NCI-H2196 (cell line): ENCODE data around the gene CCL7.

Source experiments
- DNase-seq: peaks from one replicate; lab custom pipeline; 2025; ENCODE audit not compliant: unreplicated experiment; lab: John Stamatoyannopoulos, UW

CCL7 gene

GRCh38 chr17:34246446-34246845 lies 23.6 kb upstream of the CCL7 start:
- no peak for DNase-seq

- no peak for DNase-seq
Measured at GRCh38 chr17:34246881-34247280, 23.1 kb upstream of the CCL7 start.

DNA sequence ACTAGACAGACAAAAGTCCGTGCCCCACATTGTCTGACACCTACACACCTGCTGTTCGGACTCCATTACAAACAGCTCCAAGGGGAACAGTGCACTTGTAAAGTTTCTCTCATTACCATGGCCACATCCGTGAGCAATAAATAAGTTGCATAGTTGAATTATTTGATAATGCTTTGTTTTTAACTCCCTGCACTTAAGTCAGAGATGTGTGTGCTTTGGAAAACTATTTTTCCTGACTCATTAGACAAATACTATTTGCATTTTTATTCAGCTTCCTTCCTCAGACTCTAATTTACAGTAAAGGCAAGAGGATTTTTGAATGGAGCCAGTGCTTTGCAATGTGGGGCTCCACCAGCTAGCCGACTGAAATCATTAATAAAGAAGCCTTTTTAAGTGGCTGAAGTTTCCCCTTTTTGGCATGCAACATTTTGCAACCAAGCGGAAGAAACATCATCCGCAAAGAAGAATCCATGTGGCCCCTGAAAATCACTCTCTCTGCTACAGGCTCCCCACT lies 21.5 kb upstream of the CCL7 start:
- DNase-seq: no peak

GRCh38 chr17:34249061-34249460 lies 21.0 kb upstream of the CCL7 start:
- DNase-seq: no peak

DNA sequence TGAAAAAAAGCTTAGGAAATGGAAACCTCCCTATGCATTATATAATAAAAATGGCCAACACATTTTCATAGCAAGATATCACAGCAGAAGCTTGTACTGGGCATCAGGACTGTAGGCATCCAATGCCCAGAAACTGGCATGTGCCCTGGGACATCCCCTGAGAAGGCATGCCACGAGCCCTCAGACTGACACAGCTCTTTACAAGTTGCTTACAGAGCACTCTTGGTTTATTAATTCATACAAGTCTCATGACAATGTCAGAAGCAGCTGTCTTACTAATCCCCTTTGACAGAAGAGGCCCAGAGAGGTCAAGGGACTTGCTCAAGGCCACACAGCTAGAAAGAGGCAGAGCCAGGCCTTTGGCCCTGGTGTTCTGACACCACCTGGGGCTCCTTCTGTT lies 20.5 kb upstream of the CCL7 start:
- DNase-seq: no peak

- no peak for DNase-seq
Measured at GRCh38 chr17:34251186-34251585, 18.8 kb upstream of the CCL7 start.

GRCh38 chr17:34252095-34252443 lies 18.0 kb upstream of the CCL7 start:
- DNase-seq: no peak

DNA sequence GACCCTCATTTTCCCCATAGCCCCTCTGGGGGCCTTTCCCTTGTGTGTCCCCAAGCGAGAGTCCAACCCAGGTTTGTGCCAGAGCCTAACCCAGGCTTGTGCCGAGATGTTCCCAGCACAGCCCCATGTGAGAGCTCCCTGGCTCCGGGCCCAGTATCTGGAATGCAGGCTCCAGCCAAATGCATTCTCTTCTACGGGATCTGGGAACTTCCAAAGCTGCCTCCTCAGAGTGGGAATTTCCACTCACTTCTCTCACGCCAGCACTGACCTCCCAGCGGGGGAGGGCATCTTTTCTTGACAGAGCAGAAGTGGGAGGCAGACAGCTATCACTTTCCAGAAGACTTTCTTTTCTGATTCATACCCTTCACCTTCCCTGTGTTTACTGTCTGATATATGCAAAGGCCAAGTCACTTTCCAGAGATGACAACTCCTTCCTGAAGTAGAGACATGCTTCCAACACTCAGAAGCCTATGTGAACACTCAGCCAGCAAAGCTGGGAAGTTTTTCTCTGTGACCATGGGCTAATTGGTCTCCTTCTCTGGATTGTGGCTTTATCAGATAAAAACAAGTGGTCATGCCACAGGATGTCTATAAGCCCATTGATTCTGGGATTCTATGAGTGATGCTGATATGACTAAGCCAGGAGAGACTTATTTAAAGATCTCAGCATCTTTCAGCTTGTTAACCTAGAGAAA lies 17.4 kb upstream of the CCL7 start:
- no peak for DNase-seq

DNA sequence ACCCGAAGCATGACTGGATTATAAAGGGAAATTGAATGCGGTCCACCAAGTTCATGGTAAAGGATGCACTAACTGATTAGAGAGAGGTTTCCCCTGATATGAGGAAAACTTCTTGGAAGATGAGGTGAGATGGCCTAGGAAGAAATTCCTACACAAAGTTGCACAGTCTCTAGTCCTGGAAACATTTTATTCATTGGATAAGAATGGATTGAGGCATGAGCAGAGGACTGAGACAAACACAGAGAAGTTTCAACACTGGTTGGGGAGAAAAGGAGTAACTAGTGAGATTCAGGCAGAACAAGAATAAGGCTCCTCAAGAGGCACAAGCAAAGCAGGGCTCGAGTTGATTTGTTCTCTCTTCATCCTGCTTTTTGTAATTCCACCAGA lies 16.9 kb upstream of the CCL7 start:
- DNase-seq: no peak

GRCh38 chr17:34254146-34254545 lies 15.9 kb upstream of the CCL7 start:
- no peak for DNase-seq

- DNase-seq: no peak
Measured at GRCh38 chr17:34254651-34255380, 15.2 kb upstream of the CCL7 start, which contains the start of gene CCL2. Gene CCL2, plus strand, starts transcription at chr17:34255285. Its CDS starts 65 bp downstream, at chr17:34255350.

- no peak for DNase-seq
Measured at GRCh38 chr17:34255381-34255732, 14.7 kb upstream of the CCL7 start.

GRCh38 chr17:34255841-34256240 lies 14.2 kb upstream of the CCL7 start:
- no peak for DNase-seq

- DNase-seq: no peak
Measured at GRCh38 chr17:34257299-34257985, 12.6 kb upstream of the CCL7 start.

- DNase-seq: no peak
Measured at GRCh38 chr17:34257986-34258326, 12.1 kb upstream of the CCL7 start.

DNA sequence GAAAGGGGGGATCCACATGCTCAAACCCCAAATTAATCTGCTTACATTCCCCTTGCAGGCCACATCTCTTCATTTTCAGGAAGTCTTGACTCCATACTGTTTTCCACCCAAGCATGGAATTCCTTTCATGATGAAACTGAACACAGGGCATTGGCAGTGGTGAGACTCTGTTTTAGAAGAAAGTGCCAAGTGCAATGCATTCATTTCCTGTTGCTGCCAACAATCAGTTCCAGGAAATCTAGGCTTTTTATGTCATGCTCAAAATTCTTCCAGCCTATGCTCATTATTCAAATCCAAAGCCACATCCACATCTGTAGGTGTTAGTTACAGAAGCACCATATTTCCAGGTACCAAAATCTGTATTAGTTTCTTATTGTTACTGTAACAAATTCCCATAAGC lies 10.9 kb upstream of the CCL7 start:
- DNase-seq: no peak

DNA sequence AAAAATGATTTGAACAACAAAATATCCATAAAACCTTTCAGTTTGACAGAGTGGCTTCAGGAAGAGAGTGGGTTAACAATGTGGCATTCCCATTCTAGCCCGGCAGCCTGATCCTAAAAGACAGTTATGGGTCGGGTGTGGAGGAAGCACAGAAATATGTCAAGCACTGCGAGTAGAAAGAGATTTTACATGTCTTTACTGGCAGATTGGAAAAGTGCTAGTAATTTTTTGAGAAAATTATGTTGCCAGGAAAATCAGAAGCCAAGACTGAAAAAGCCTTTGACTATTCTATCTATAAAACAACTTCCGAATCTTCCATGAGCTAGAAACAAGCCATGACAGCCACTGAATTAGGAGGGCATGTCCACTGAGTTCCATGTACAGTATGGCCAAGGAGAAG lies 9.2 kb upstream of the CCL7 start:
- DNase-seq: no peak

DNA sequence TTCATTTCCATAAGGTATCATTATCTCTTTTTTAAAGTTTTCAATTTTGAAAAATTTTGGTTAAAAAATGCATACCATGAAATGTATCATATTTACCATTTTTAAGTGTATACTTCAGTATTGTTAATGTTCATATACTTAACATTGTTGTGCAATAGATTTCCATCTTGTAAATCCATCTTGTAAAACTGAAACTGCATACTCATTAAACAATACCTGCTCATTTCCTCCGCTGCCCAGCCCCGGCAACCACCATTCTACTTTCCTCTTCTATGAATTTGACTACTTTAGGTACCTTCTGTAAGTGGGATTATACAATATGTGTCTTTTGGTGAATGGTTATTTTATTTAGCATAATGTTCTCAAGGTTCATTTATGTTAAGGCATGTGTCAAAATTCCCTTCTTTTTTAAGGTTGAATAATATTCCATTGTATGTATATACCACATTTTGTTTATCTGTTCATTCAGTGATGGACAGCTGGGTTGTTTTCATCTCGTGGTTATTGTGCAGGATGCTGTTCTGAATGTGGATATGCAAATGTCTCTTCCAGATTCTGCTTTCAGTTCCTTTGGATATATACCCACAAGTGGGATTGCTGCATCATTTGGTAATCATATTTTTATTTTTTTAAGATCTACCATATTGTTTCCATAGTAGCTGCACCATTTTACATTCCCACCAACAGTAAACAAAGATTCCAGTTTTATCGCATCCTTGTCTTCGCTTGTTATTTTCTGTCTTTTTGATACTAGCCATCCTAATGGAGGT lies 8.3 kb upstream of the CCL7 start:
- DNase-seq: no peak

GRCh38 chr17:34265711-34266110 lies 4.3 kb upstream of the CCL7 start:
- no peak for DNase-seq

DNA sequence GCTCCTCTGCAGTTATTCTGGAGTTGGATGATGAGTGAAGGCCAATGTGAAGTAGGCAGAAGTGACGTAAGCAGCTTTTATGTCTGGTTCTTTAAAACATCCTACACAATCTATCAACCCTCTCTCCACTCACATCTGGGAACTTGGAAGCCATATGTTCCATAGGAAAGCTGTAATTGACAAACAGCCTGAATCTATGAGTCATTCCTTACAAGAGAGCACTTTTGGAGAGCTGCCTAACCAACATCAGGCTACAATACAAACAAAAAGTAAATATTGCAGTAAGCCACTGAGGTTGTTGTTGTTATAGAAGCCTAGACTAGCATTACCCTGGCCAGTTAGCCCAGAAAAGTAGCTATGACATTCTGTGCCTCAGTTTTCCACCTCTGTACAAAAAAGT lies 5.9 kb downstream of the CCL7 start:
- DNase-seq: no peak

- DNase-seq: no peak
Measured at GRCh38 chr17:34276826-34277225, 6.8 kb downstream of the CCL7 start.

DNA sequence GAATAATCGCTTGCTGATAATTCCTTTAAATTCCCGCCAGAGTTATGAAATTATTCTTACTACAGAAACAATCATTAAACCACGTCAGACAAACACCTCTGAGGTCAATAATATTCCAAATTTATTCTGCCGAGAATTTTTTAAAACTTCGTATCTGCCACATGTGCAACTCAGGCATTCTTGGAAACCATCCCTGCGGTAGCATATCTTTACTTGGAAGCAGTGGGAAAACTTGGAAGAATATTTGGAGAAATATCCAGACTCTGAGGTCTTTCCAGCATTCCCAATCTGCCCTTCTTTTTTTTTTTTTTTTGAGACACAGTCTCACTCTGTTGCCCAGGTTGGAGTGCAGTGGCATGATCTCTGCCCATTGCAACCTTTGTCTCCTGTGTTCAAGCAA lies 13.6 kb downstream of the CCL7 start:
- DNase-seq: no peak
